HG03039 (cell line): ENCODE data around the gene GNG14.
A peak's percentile ranks its signal among the peaks of the same experiment; 100 is the strongest.
"Not testable (repeated sequence)": the region's sequence is repeated elsewhere in the genome, so short reads cannot be mapped to it uniquely, and the experiment has no call there.

ENCODE experiments used
- ATAC-seq: cut with Tn5 transposase; IDR thresholded peaks from one replicate; pipeline ENCODE4 v1.9.1; 2021; ENCODE audit warnings: mild to moderate bottlenecking, moderate library complexity; ENCODE audit not compliant: unreplicated experiment

Gene GNG14

DNA sequence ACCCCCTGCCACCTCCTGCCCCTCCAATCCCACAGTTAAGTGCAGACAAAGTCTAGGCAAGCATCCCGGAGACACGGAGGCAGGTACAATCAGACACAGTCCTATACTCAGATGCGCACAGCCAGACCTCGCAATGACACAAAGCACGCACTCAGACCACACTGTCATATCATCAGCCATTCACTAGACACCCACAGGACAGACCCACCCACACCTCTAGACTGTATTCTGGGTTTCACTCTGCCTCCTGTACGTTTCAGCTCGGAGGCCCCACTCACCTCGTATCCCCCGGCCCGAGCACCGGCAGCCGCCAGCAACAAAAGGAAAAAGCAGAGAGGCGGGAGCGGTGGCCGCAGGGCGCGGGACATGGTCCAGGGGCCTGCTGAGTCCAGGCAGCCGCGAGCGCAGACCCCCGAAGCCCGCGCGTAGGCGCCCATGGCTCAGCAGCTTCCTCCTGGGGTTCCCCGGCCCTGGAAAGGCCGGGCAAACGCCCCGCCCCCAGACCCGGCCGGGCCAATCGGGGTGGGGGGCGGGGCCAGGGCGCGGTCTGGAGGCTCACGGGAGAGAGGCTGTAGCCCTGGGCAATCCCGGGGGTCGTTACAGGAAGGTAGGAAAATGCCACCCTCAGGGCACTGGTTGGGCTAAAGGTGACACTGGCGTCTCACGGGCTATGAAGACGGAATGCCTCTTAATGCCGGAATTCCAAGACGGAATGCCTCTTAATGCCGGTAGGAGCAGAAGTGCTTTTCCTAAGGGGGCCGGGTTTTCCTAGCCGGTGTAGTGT is 21.3 kb upstream of the GNG14 start, which contains the start of the genes MAN2B1 and WDR83:
TSS of gene MAN2B1 (minus strand) at position 478 of the 784 bp plus-strand sequence. CDS start at position 437, 41 bp downstream.
TSS of gene WDR83 (plus strand) at position 543 of the 784 bp plus-strand sequence. CDS start 2,984 bp downstream, outside the sequence.
- no peak for ATAC-seq

DNA sequence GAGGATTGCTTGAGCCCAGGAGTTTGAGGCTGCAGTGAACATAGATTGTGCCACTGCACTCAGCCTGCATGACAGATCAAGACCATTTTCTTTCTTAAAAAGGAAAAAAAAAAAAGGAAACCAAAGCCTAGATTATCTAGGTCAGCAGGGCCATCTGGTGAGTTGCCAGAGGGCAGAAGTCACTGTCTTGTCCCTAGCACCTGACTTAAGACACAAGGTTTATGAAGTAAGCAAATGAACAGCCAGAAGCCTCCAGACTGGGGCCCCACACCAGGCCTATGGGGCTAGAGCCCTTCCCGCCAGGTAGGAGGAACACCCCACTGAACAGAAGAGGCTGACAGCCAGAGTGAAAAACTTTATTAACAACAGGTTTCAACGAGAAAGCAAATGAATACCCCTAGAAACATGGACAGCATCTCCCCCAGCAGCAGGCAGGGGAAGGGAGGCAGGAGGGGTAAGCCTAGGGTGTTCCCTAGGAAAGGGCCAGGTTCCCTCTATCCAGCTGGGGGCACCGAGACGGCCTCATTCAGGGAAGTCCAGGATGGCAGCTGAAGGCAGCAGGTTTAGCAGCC is 20.0 kb upstream of the GNG14 start:
- no peak for ATAC-seq

DNA sequence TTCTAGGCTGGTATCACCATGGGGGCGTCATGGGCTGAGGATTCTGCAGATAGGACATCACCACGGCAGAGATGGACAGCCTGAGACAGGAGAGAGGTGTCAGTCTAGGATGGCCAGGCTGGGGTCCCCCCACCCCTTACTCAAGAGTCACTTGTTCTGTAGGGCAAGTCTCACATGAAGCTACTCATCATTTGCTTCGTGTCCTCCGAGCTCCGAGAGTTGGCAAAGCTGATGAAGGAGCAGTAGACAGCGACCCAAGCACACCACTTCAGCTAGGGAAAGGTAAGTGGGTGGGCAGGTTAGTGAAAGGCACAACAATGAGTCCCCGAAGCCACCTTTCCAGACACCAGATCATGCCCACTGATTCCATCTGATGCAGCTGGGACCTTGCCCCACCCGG is 19.5 kb upstream of the GNG14 start:
- ATAC-seq: no peak

DNA sequence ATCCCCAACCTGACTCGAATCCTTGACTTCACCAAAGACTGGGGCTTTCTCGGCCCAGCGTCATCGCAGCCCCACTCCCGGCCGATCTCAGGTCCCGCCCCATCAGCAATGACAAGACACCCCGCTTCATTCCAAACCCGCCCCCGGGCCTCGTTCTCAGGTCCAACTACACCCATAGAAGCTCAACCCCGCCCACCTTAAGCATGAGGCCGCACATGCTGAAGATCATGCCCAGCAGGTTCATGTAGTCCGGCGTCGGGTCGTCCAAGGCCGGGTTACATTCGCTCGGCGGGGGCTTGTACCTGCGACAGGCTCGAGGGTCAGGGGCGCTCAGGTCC is 18.9 kb upstream of the GNG14 start:
- no peak for ATAC-seq

DNA sequence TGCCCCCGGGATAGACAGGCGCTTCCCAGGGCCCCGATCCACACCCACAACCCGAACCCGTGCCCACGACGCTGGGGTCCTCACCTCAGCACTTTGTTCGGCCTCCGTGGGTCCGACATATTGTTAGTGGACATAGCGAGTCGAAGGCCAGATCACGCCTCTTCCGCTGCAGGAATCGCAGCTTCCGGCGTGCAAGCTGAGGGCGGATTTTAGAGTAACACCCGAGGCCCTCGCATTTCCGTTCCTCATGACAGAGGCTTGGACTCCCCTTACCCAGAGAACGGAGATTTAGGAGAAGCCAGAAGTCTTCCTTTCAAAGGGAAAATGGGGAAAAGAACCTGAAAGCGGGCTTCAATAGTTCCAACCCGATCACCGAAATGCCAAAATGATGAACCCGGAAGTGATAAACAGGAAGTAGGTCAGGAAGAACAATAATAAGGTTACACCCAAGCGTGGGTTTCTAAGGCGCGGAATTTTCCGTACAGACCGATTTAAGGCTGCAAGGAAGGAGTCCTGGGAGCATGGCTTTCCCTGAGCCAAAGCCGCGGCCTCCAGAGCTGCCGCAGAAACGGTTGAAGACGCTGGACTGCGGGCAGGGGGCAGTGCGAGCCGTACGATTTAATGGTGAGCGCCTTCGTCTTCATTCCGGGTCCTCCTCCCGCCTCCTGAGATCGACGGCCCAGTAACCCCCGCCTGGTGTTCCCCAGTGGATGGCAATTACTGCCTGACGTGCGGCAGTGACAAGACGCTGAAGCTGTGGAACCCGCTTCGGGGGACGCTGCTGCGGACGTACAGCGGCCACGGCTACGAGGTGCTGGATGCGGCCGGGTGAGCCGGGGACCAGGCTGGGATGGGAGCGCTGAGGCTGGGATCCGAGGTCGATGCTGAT is 18.3 kb upstream of the GNG14 start:
- no peak for ATAC-seq

DNA sequence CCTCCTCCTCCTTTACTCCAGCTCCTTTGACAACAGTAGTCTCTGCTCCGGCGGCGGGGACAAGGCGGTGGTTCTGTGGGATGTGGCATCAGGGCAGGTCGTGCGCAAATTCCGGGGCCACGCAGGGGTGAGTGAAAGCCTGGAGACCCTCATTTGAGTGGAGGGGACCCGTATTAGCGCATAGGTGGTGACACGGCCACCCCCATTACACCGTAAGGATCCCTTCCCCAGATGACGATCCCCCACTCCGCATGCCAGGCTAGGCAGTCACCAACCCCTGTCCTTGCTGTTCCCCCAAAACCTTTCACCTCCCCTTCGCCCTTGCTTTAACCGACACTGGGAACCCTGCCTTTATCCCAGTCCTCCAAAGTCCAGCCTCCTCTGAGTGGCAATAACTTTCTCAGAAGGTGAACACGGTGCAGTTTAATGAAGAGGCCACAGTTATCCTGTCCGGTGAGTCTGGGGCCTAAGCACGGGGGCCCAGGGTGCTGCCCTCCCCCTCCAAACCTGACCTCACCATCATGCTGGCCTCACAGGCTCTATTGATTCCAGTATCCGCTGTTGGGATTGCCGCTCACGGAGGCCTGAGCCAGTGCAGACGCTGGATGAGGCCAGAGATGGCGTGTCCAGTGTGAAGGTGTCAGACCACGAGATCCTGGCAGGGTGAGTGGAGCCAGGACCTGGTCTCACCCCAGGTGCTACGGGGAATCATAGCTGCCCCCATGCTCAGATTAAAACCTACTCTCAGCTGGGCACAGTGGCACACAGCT is 17.5 kb upstream of the GNG14 start:
- ATAC-seq: no peak

DNA sequence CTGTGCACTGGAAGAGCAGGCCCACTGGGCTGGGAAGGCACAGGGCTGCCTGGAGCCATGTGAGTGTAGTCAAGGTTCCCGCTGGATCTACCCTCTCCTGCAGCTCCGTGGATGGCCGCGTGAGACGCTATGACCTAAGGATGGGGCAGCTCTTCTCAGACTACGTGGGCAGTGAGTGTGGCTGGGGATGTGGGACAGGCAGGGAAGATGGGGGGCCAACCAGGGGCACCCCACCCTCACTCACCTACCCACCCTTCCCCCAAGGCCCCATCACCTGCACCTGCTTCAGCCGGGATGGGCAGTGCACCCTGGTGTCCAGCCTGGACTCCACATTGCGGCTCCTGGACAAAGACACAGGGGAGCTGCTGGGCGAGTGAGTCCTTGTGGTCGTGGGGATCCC is 15.1 kb upstream of the GNG14 start:
- ATAC-seq: no peak

DNA sequence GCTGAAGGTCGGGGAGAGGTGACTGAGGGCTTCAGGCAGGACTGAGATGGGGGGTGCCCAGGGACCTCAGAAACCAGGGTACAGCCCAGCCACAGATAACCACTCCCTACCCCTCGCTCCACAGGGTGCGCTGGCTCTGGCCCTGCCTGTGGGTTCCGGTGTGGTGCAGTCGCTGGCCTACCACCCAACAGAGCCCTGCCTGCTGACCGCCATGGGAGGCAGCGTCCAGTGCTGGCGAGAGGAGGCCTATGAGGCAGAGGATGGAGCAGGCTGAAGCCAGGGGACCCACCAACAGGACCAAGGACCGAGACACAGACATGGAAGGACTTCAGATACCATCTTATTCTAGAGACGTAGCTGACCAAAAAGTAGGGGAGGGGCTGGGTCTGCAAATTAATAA is 12.4 kb upstream of the GNG14 start:
- ATAC-seq: no peak

DNA sequence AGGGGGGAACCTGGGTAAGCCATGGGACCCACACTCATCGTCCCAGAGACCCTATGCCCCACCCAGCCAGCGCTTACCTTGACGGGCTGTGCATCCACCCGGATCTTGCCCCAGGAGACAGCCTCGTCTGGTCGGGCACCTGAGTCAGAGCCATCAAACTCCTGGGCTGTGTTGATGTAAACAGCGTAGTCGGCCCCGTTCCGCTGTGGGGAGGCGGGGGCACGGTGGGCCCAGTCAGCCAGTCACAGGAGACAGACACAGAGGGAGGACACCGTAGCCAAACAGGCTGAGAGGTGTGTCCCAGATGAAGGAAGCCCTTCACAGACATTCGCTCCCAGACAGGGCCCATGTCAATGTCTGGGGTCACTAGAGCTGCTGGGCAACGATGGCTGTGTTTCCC is 11.9 kb upstream of the GNG14 start:
- no peak for ATAC-seq

DNA sequence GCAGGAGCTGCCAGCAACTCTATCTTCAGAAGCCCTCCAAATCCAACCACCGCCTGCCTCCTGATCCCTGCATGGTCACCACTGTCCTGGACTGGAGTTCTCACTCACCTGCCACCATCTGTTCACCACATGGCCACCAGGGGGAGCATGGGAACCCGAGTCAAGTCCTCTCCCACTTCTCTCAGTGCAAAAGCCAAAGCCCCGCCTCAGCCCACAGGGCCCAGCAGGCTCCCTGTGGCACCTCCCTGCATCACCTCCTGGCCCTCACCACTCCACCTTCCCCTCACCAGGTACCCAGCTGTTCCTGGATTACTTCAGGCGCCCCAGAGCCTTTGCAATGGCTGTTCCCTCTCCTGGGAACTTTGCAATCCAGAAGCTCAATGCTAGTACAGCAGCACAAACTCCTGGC is 11.4 kb upstream of the GNG14 start:
- ATAC-seq: no peak

DNA sequence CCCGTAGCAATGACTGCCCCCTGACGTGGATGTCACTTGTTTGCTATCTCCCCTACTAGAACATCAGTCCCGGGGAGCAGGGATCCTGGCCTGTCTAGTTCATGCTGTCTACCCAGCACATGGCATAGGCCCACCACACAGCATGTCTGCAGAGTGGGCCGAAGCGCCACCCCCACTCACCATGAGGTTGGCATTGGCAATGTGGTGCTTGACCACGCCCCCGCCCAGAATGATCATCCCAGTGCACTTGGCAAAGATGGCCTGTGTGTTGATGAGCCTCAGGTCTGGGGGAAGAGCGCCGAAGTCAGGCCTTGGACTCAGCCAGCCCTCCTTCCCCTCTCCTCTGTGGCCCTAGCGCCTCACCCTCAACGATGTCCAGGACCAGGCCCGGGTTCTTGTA is 10.9 kb upstream of the GNG14 start:
- no peak for ATAC-seq

DNA sequence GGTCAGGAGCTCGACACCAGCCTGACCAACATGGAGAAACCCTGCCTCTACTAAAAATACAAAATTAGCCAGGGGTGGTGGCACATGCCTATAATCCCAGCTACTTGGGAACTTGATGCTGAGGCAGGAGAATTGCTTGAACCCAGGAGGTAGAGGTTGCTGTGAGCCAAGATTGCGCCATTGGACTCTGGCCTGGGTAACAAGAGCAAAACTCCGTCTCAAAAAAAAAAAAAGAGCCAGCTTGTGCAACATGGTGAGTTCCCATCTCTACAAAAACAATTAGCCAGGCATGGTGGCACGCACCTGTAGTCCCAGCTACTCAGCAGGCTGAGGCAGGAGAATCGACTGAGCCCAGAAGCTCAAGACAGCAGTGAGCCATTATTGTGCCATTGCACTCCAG is 9.8 kb upstream of the GNG14 start:
- ATAC-seq: not testable (repeated sequence)

DNA sequence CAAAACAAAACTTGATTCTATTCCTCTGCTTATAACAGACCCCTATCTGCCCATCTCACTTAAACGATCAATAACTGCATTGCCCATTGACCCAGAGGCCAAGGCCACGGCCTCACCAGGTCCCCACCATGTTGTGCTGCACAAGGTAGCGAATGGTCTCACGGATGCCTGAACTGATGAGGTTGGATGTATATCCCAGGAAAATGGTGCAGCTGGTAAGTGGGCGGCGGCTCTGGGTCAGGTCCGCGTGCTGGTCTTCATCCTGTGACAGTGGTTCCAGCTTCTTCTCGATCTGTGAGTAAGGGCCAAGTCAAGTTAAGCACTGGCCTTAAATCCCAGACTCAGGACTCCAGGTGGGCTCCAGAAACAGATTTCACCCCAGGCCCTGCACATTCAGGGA is 7.8 kb upstream of the GNG14 start:
- ATAC-seq: no peak

DNA sequence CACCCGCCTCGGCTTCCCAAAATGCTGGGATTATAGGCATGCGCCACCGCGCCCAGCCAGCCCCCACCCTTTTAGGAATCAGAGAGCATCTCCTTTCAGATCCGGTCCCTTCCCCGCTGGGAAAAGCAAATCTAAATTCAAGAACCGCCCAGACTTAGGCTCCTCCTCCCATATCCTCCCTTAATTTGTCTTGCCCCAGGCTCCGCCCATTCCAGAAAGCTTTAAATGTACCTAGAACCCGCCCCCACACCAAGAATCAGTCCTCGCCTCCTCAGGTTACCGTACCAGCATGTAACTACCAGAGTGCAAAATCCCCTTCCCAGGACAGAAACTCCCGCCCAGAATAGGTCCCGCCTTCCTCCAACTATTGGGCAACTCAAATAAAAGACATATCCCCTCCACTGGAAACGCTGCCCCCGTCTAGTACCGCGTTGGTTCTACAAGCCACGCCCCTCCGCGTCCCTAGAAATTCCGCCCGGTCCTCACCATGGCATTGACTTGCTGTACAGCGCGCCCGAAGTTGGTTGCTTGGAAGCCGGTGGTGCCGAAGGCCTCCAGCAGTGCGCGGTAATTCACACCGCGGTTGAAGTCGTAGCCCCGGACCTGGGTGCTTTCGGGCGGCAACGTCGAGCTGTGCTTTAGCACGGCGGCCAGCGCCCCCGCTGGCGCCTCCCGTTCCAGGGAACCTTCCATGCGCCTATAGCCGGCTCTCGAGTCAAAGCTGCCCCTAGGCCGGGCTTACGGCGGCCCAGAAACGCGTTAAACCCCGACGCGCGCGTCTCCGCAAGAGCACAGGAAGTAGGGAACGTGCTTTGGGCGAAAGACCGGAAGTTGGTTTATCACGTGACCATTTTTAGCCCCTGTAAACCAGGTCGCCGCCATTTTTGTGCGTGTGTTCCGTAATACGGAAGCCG is 6.5 kb upstream of the GNG14 start, which contains the start of gene DHPS:
TSS of gene DHPS (minus strand) at position 807 of the 914 bp plus-strand sequence. CDS start at position 693, 114 bp downstream.
- ATAC-seq: peak; percentile 52

DNA sequence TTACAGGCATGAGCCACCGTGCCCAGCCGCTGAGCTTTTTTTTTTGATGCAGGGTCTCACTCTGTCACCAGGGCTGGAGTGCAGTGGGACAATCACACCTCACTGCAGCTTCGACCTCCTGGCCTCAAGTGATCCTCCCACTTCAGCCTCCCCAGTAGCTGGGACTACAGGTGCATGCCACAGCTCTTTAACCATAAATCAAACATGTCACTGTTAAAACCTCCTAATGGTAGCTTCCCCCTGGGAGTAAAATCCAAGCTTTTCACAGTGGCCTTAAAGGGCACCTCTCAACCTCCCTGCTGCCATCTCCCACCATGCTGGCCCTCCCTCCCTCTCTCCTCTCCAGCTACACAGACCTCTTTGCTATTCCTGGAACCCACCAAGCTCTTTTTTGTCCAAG is 2.0 kb upstream of the GNG14 start:
- no peak for ATAC-seq

DNA sequence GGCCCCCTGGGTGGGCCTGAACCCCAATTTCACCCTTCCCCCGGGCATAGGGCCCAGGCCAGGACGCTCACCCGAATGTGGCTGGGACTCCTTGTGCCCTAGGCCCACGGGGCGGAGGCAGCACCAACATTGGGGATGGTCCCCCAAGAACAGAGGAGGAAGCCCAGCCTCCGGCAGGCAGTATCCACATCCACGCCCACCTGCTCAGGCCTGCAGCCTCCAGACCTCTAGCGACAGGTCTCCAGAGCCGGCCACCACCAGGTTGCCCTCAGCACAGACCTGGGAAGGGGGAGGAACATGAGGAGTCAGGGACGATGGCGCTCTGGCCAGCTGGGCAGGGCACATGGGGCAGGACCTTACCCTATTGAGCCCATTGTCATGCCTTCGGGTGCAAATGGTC is 1.2 kb downstream of the GNG14 start:
- ATAC-seq: no peak

DNA sequence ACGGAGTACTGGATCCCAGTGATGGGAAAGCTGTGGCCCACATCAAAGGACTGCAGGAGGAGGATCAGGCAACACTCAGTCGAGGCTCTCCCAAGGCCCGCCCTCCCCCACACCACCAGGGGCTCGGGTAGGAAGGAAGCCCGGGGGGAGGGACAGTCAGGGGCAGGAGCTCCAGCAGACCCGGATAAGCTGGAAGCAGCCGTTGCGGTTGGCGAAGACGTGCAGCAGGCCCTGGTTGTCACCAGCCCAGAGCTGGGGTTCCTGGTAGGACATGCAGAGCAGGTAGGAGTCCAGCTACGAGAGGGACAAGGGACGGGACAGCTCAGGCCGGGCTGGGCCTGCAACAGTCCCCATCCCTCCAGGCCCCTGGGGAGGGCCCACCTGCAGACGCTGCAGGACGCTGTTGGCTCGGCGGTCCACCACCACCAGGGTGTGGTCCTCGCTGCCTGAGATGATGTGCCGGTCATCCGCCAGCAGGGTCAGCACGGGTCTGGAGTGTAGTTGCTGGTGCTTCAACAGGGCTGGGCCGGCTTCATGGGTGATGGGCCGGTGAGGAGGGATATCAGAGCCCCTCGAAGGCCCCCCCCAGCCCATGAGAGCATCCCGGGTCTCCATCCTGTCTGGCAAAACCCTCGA is 1.9 kb downstream of the GNG14 start:
- no peak for ATAC-seq

DNA sequence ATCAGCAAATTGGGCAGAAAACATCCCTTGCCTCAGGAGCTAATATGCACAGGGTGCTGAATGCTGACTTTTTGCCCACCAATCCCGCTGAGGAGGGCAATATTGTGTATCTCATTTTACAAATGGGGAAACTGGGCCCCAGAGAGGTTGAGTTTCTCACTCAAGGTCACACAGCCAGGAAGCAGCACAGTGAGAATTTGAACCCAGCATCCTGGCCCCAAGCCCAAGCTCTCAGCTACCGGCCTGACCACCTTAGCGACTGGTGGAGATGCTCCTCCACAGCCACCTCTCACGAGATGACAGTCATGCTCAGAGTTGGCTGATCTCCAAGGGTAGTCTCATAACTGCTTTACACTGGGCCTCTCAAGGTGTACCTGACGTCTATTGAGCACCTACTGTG is 5.2 kb downstream of the GNG14 start:
- ATAC-seq: no peak

DNA sequence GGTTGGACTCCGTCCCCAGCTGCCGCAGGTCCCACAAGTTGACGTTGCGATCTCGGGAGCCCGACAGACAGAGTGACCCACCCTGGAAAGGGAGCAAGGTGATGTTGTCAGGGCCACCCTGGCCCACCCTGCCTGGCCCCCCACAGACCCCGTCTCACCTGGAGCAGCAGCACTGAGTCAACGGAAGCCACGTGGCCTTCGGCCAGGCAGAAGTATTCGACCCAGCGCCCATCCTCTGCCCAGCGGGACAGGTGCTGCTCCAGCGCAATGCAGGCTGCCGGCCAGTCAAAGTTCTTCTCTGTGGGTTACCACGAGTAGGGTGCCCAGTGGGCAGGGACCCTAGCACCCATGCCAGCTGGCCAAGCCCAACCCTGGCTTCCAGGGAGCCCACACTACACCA is 6.8 kb downstream of the GNG14 start:
- ATAC-seq: no peak
